OCI-LY1 (cell line): ENCODE results near the gene SAT1.

Source experiments
- H2AFZ ChIP-seq: fragments of 200-600 bp; sonication (generic), shearing (Covaris generic); 2 replicates; pipeline ENCODE4 v1.6.0; 2014; ENCODE audit warnings: antibody characterized with exemption, mild to moderate bottlenecking, low read length
- H3F3A ChIP-seq: fragments of 200-600 bp; sonication (generic), shearing (Covaris generic); 2 replicates; pipeline ENCODE4 v1.6.0; 2014; ENCODE audit warnings: mild to moderate bottlenecking, antibody characterized with exemption, low read length, moderate library complexity; ENCODE audit not compliant: insufficient read depth
- H3K27ac ChIP-seq: fragments of 200-600 bp; sonication (generic); 2 replicates; pipeline ENCODE4 v1.5.1; 2014; ENCODE audit warnings: low read length, mixed run types, mild to moderate bottlenecking, low read depth; ENCODE audit not compliant: poor library complexity, severe bottlenecking
- H3K27me3 ChIP-seq: fragments of 200-600 bp; sonication (generic); 2 replicates; pipeline ENCODE4 v1.6.0; 2014; ENCODE audit warnings: antibody characterized with exemption, mild to moderate bottlenecking, low read length, moderate library complexity; ENCODE audit not compliant: insufficient read depth
- H3K36me3 ChIP-seq: fragments of 200-600 bp; sonication (generic); 2 replicates; pipeline ENCODE4 v1.6.1; 2014; ENCODE audit warnings: mild to moderate bottlenecking, antibody characterized with exemption, low read length, moderate library complexity, mixed read lengths; ENCODE audit not compliant: insufficient read depth
- H3K4me1 ChIP-seq: fragments of 200-600 bp; sonication (generic); 2 replicates; pipeline ENCODE4 v1.5.1; 2014; ENCODE audit warnings: mild to moderate bottlenecking, low read length, moderate library complexity; ENCODE audit not compliant: insufficient read depth, severe bottlenecking
- H3K4me2 ChIP-seq: fragments of 200-600 bp; sonication (generic), shearing (Covaris generic); 2 replicates; pipeline ENCODE4 v1.6.1; 2014; ENCODE audit warnings: low read length
- H3K4me3 ChIP-seq: fragments of 200-600 bp; sonication (generic); 2 replicates; pipeline ENCODE4 v1.5.1; 2014; ENCODE audit warnings: low read length, low read depth, mild to moderate bottlenecking, mixed read lengths; ENCODE audit not compliant: poor library complexity, severe bottlenecking
- H3K79me2 ChIP-seq: fragments of 200-600 bp; shearing (Covaris generic); 2 replicates; pipeline ENCODE4 v1.6.1; 2016; ENCODE audit warnings: mixed run types, low read length, mixed read lengths; ENCODE audit not compliant: insufficient read depth
- H3K9ac ChIP-seq: fragments of 200-600 bp; sonication (generic), shearing (Covaris generic); 2 replicates; pipeline ENCODE4 v1.6.1; 2014; ENCODE audit warnings: mild to moderate bottlenecking, low read length, mixed read lengths
- H3K9me2 ChIP-seq: fragments of 200-600 bp; sonication (generic), shearing (Covaris generic); 2 replicates; pipeline ENCODE4 v1.6.1; 2014; ENCODE audit warnings: low read depth, mild to moderate bottlenecking, low read length, mixed read lengths
- H3K9me3 ChIP-seq: fragments of 200-600 bp; shearing (Covaris generic); 2 replicates; pipeline ENCODE4 v1.6.1; 2014; ENCODE audit warnings: low read length, mixed read lengths
- H4K20me1 ChIP-seq: fragments of 200-600 bp; sonication (generic), shearing (Covaris generic); 2 replicates; pipeline ENCODE4 v1.6.0; 2016; ENCODE audit warnings: mild to moderate bottlenecking, low read length; ENCODE audit not compliant: insufficient read depth
- CTCF ChIP-seq: fragments of 200-600 bp; sonication (generic), shearing (Covaris generic); IDR thresholded peaks from 2 replicates; pipeline ENCODE4 v1.5.1; 2017; ENCODE audit warnings: mild to moderate bottlenecking, antibody characterized with exemption, low read length, moderate library complexity, mixed read lengths
- EZH2 ChIP-seq: fragments of 200-600 bp; sonication (generic), shearing (Covaris generic); IDR thresholded peaks from 2 replicates; pipeline ENCODE4 v1.8.0; 2017; ENCODE audit warnings: borderline replicate concordance, mixed run types, mild to moderate bottlenecking, antibody characterized with exemption, low read length, moderate library complexity, mixed read lengths

Gene SAT1

GRCh38 chrX:23832721-23833120 is 49.7 kb downstream of the SAT1 start:
- no peak overlapping the region for H3K4me2 ChIP-seq
- no peaks in the 10 kb centered on the region for H3K9me2 ChIP-seq
- no peak overlapping the region for H3K9ac ChIP-seq
- no peaks in the 10 kb centered on the region for H3K36me3 ChIP-seq
- H4K20me1 ChIP-seq: no peaks in the 10 kb centered on the region
- no peak overlapping the region for H3K4me3 ChIP-seq
- no peaks in the 10 kb centered on the region for H3K79me2 ChIP-seq
- no peak overlapping the region for H3K27ac ChIP-seq
- no peak overlapping the region for H2AFZ ChIP-seq
- no peak for TF ChIP-seq EZH2
- TF ChIP-seq CTCF: no peak
- H3K4me1 ChIP-seq: no peaks in the 10 kb centered on the region
- H3K27me3 ChIP-seq: no peaks in the 10 kb centered on the region
- no peaks in the 10 kb centered on the region for H3F3A ChIP-seq
- no peaks in the 10 kb centered on the region for H3K9me3 ChIP-seq
